CD4-positive, alpha-beta T cell treated with Interleukin-4 for 1 hour (primary cell): ENCODE results near the gene XPNPEP1.
A peak's percentile ranks its signal among the peaks of the same experiment; 100 is the strongest.

ENCODE experiments used
- DNase-seq, 2 donors: peaks; one replicate each; pipeline ENCODE4 v3.0.0-alpha.2; 2020 to 2022

The XPNPEP1 gene

GRCh38 chr10:109892117-109892516 lies 31.2 kb downstream of the XPNPEP1 start:
- DNase-seq, result no peak

GRCh38 chr10:109891105-109891504 lies 32.2 kb downstream of the XPNPEP1 start:
- no peak for DNase-seq

GRCh38 chr10:109889867-109890266 lies 33.4 kb downstream of the XPNPEP1 start:
- no peak for DNase-seq

GRCh38 chr10:109887776-109888175 lies 35.5 kb downstream of the XPNPEP1 start:
- no peak for DNase-seq

GRCh38 chr10:109887243-109887642 lies 36.1 kb downstream of the XPNPEP1 start:
- no peak for DNase-seq

- no peak for DNase-seq
These were observed 36.5 kb downstream of the XPNPEP1 start for GRCh38 chr10:109886781-109887140.

GRCh38 chr10:109886037-109886780 lies 37.1 kb downstream of the XPNPEP1 start:
- DNase-seq, result no peak

- peak; percentile 70 to 77 for DNase-seq
These were observed 39.2 kb downstream of the XPNPEP1 start for GRCh38 chr10:109883859-109884771.

GRCh38 chr10:109882251-109883057 lies 40.9 kb downstream of the XPNPEP1 start:
- DNase-seq, result no peak

- DNase-seq, result no peak
These were observed 41.6 kb downstream of the XPNPEP1 start for GRCh38 chr10:109881769-109882057.

- DNase-seq, result no peak
These were observed 42.2 kb downstream of the XPNPEP1 start for GRCh38 chr10:109880886-109881768.

- no peak for DNase-seq
These were observed 45.8 kb downstream of the XPNPEP1 start for GRCh38 chr10:109877546-109877945.

- no peak for DNase-seq
These were observed 47.2 kb downstream of the XPNPEP1 start for GRCh38 chr10:109875828-109876821.

- DNase-seq, result no peak
These were observed 48.2 kb downstream of the XPNPEP1 start for GRCh38 chr10:109875151-109875568.

- DNase-seq, result no peak
These were observed 51.8 kb downstream of the XPNPEP1 start for GRCh38 chr10:109871476-109871875.

GRCh38 chr10:109866995-109867635 lies 56.2 kb downstream of the XPNPEP1 start:
- no peak for DNase-seq

GRCh38 chr10:109866168-109866994 lies 56.9 kb downstream of the XPNPEP1 start:
- no peak for DNase-seq

GRCh38 chr10:109863775-109864174 lies 59.5 kb downstream of the XPNPEP1 start:
- no peak for DNase-seq

GRCh38 chr10:109862738-109863137 lies 60.6 kb downstream of the XPNPEP1 start:
- no peak for DNase-seq

- no peak for DNase-seq
These were observed 61.3 kb downstream of the XPNPEP1 start for GRCh38 chr10:109862041-109862440.
